CD4-positive, alpha-beta memory T cell (primary cell): ENCODE results near the gene CCDC70. TPM values are rescaled to one million over a fixed set of nuclear protein-coding genes. Genes with fewer than 3 reads are reported as not detected.
A peak's percentile ranks its signal among the peaks of the same experiment; 100 is the strongest.

Experiments used
- CTCF ChIA-PET: fragments of 350-600 bp; sonication (Branson Sonifier 250); formaldehyde crosslinking; loops from one replicate; lab custom pipeline; 2021; ENCODE audit warnings: inconsistent platforms; ENCODE audit not compliant: partially characterized antibody; lab: Charles Lee
- POLR2A ChIA-PET: fragments of 350-600 bp; sonication (Branson Sonifier 250); formaldehyde crosslinking; loops from one replicate; lab custom pipeline; 2021; ENCODE audit not compliant: partially characterized antibody; lab: Charles Lee
- DNase-seq, 5 donors: peaks; one replicate each; pipeline versions ENCODE4 v3.0.0 to v3.0.0-alpha.2; 2020 to 2022; ENCODE audit warnings: mixed read lengths in 1 of 5
- H3K27ac ChIP-seq: one replicate; pipeline ENCODE4 v1.7.0; 2013; ENCODE audit warnings: low read depth, low read length
- H3K27me3 ChIP-seq: 2 replicates; pipeline ENCODE4 v1.7.0; 2013; ENCODE audit warnings: mild to moderate bottlenecking, low read length, moderate library complexity; ENCODE audit not compliant: insufficient read depth
- H3K36me3 ChIP-seq: 2 replicates; pipeline ENCODE4 v1.7.0; 2013; ENCODE audit warnings: mild to moderate bottlenecking, low read length, moderate library complexity; ENCODE audit not compliant: insufficient read depth
- H3K4me1 ChIP-seq: 2 replicates; pipeline ENCODE4 v1.7.0; 2013; ENCODE audit warnings: mild to moderate bottlenecking, low read length, moderate library complexity; ENCODE audit not compliant: insufficient read depth
- H3K4me3 ChIP-seq, 2 donors: one replicate each; pipeline ENCODE4 v1.7.0; 2013; ENCODE audit warnings: low read length in 2 of 2, mild to moderate bottlenecking in 1 of 2
- H3K9me3 ChIP-seq, 2 donors: one replicate each; pipeline ENCODE4 v1.7.0; 2013; ENCODE audit warnings: low read length in 2 of 2, control low read depth in 1 of 2; ENCODE audit not compliant: control insufficient read depth in 1 of 2
- H3K27ac Mint-ChIP-seq, 7 donors: one replicate each; pipeline ENCODE4 v1.8.0; 2020 to 2021; ENCODE audit warnings: mixed read lengths in 7 of 7, mild to moderate bottlenecking in 6 of 7, inconsistent platforms in 3 of 7, moderate library complexity in 3 of 7
- H3K27me3 Mint-ChIP-seq, 2 donors: one replicate each; pipeline ENCODE4 v1.8.0; 2020 to 2021; ENCODE audit warnings: mixed read lengths in 2 of 2
- H3K36me3 Mint-ChIP-seq, 2 donors: one replicate each; pipeline ENCODE4 v1.8.0; 2020 to 2021; ENCODE audit warnings: mixed read lengths in 2 of 2, inconsistent platforms in 1 of 2, mild to moderate bottlenecking in 1 of 2
- H3K4me1 Mint-ChIP-seq, 4 donors: one replicate each; pipeline ENCODE4 v1.8.0; 2020 to 2021; ENCODE audit warnings: mixed read lengths in 4 of 4, mild to moderate bottlenecking in 1 of 4
- H3K4me3 Mint-ChIP-seq, 8 donors: one replicate each; pipeline ENCODE4 v1.8.0; 2020 to 2021; ENCODE audit warnings: mixed read lengths in 8 of 8, mild to moderate bottlenecking in 7 of 8, moderate library complexity in 6 of 8, inconsistent platforms in 3 of 8
- H3K9me3 Mint-ChIP-seq, 8 donors: one replicate each; pipeline ENCODE4 v1.8.0; 2020 to 2021; ENCODE audit warnings: mixed read lengths in 8 of 8, mild to moderate bottlenecking in 5 of 8, inconsistent platforms in 3 of 8, moderate library complexity in 1 of 8
- intact Hi-C: fragments of 100-400 bp; cut with micrococcal nuclease; formaldehyde crosslinking; loops from one replicate; pipeline ENCODE4 v1.15.1; 2023
- polyA plus RNA-seq, 2 donors: library from polyadenylated mRNA; unstranded; fragments of 300-500 nt; fragmentation: Illumina TruSeq; gene quantifications; one replicate each; pipeline ENCODE4 v1.2.3, GENCODE V29; 2021
- total RNA-seq, 2 experiments: library from RNA; stranded (reverse); gene quantifications; one replicate each; pipeline ENCODE4 v1.2.3, GENCODE V29; 2021

Gene CCDC70
- total and polyA plus RNA-seq, 4 experiments from 2014 or later, result not detected

DNA sequence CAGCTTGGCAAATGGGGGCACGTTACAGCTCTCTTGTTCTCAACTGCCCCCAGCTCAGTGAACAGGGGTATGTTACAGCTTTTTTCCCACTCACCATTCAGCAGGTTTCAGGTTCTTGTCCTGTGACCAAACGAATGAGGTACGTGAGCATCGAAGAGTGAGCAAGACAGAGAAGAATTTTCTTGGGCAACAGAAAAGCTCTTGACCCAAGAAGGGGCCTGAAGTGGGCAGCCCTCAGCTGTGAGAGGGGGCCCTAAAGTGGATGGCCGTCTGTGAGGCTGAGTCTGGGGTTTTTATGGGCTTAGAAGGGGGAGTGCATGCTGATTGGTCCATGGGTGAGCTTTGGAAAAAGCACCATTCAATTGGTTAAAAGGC is 21.4 kb downstream of the CCDC70 start:
- Histone ChIP-seq H3K4me3 (no peak overlapping the region), H3K9me3 (no peaks in the 10 kb centered on the region), H3K4me1 (no peaks in the 10 kb centered on the region), H3K27ac (no peak overlapping the region), H3K27me3 (no peaks in the 10 kb centered on the region), H3K36me3 (no peaks in the 10 kb centered on the region)
- POLR2A ChIA-PET, result no interaction called here
- intact Hi-C loops, result no loop called here
- DNase-seq, result no peak
- H3K27me3 Mint-ChIP-seq, result peaks cover 2 to 4% of the 10 kb centered on the region in 2 donors
- no peak overlapping the region for H3K4me3 Mint-ChIP-seq
- H3K27ac Mint-ChIP-seq, result no peak overlapping the region
- CTCF ChIA-PET, result no interaction called here
- peaks cover 0 to 22% (median 9%) of the 10 kb centered on the region in 8 donors for H3K9me3 Mint-ChIP-seq
- H3K4me1 Mint-ChIP-seq, result no peaks in the 10 kb centered on the region
- H3K36me3 Mint-ChIP-seq, result peaks cover 1 to 4% of the 10 kb centered on the region in 2 donors

- Mint-ChIP-seq H3K27ac (no peak overlapping the region), H3K4me3 (no peak overlapping the region), H3K27me3 (peaks cover 3 to 6% of the 10 kb centered on the region in 2 donors), H3K9me3 (peaks cover 0 to 22% (median 9%) of the 10 kb centered on the region in 8 donors), H3K4me1 (no peaks in the 10 kb centered on the region), H3K36me3 (peaks cover 1 to 4% of the 10 kb centered on the region in 2 donors)
- CTCF ChIA-PET, result no interaction called here
- POLR2A ChIA-PET, result no interaction called here
- Histone ChIP-seq H3K27me3 (no peaks in the 10 kb centered on the region), H3K4me1 (no peaks in the 10 kb centered on the region), H3K4me3 (no peak overlapping the region), H3K27ac (no peak overlapping the region), H3K36me3 (no peaks in the 10 kb centered on the region), H3K9me3 (no peaks in the 10 kb centered on the region)
- intact Hi-C loops, result no loop called here
- no peak for DNase-seq
Measured at GRCh38 chr13:51885651-51886050, 23.9 kb downstream of the CCDC70 start.

GRCh38 chr13:51887468-51887867 is 25.7 kb downstream of the CCDC70 start:
- no peak overlapping the region for H3K27ac ChIP-seq
- intact Hi-C loops, result no loop called here
- POLR2A ChIA-PET, result no interaction called here

DNA sequence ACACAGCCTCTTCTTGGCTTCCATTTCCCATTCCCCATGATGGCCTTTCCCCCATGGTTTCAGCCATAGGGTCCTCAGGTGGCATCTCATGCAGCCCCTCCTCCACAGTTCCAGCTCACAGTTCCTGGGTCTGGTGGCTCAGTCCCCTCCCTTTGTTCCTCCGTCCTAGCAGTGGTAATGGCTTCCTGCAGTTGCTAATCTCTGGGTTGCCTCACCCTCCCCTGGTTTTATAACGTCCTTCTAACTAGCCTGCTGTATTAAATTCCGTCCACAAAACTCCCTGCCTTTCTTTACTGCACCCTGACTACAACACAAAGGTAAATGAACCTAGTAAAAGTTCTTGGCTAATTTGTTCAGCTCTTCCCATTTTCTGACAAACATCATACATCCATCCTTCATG is 30.9 kb downstream of the CCDC70 start:
- POLR2A ChIA-PET, result no interaction called here
- Histone ChIP-seq H3K4me1 (no peaks in the 10 kb centered on the region), H3K36me3 (no peaks in the 10 kb centered on the region), H3K27ac (no peak overlapping the region), H3K27me3 (no peaks in the 10 kb centered on the region), H3K9me3 (no peaks in the 10 kb centered on the region), H3K4me3 (no peak overlapping the region)
- no peak overlapping the region for H3K4me3 Mint-ChIP-seq
- intact Hi-C loops, result no loop called here
- no peaks in the 10 kb centered on the region for H3K36me3 Mint-ChIP-seq
- no peak overlapping the region for H3K27ac Mint-ChIP-seq
- H3K27me3 Mint-ChIP-seq, result peaks cover 3 to 20% of the 10 kb centered on the region in 2 donors
- H3K9me3 Mint-ChIP-seq, result no peaks in the 10 kb centered on the region
- no peak for DNase-seq
- CTCF ChIA-PET, result interaction anchor here (5.7 kb wide), 1 partner anchor 235 kb away, joined by 59 read pairs; the partner anchor contains the start of gene NEK5
- H3K4me1 Mint-ChIP-seq, result peaks cover 0 to 4% (median 1%) of the 10 kb centered on the region in 4 donors

More at GRCh38 chr13:51887468-51887867, 25.7 kb downstream of the CCDC70 start:
- H3K4me3 ChIP-seq, result no peak overlapping the region
- Mint-ChIP-seq H3K27ac (no peak overlapping the region), H3K4me3 (no peak overlapping the region), H3K4me1 (no peaks in the 10 kb centered on the region), H3K36me3 (no peaks in the 10 kb centered on the region), H3K9me3 (peaks cover 0 to 9% (median 2%) of the 10 kb centered on the region in 8 donors), H3K27me3 (peaks cover 6% of the 10 kb centered on the region in 2 donors)
- no peaks in the 10 kb centered on the region for H3K27me3 ChIP-seq
- DNase-seq, result no peak
- H3K36me3 ChIP-seq, result no peaks in the 10 kb centered on the region
- no peaks in the 10 kb centered on the region for H3K4me1 ChIP-seq
- CTCF ChIA-PET, result no interaction called here
- H3K9me3 ChIP-seq, result no peaks in the 10 kb centered on the region

DNA sequence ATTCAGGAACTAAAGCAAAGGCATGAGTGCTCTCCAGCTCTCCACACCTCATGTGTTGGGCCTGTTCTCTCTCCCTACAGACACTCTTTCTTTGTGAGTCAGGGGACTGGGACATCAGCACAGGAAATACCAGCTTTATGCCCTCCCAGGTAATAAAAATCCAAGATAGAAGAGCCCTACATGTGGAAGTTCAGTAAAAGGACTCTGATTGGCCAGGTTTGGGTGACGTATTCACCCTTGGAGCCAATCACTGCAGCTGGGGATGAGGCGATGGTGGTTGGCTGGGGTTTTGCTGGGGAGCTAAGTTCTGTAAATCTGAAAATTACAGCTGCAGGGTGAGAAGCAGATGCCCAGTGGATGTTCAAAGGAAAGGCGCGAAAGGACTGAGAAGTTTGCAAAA is 32.5 kb downstream of the CCDC70 start:
- no peaks in the 10 kb centered on the region for H3K9me3 ChIP-seq
- Mint-ChIP-seq H3K36me3 (no peaks in the 10 kb centered on the region), H3K4me1 (peaks cover 0 to 4% (median 1%) of the 10 kb centered on the region in 4 donors), H3K27me3 (peaks cover 3 to 20% of the 10 kb centered on the region in 2 donors), H3K27ac (no peak overlapping the region), H3K4me3 (no peak overlapping the region), H3K9me3 (no peaks in the 10 kb centered on the region)
- no peaks in the 10 kb centered on the region for H3K4me1 ChIP-seq
- no peaks in the 10 kb centered on the region for H3K27me3 ChIP-seq
- CTCF ChIA-PET, result interaction anchor here (0.7 to 5.7 kb wide), 3 partner anchors 80 to 233 kb away, joined by 3 to 59 read pairs (median 3); partner anchors contain the start of gene NEK5
- POLR2A ChIA-PET, result no interaction called here
- DNase-seq, result no peak
- H3K4me3 ChIP-seq, result no peak overlapping the region
- intact Hi-C loops, result no loop called here
- no peak overlapping the region for H3K27ac ChIP-seq
- H3K36me3 ChIP-seq, result no peaks in the 10 kb centered on the region

DNA sequence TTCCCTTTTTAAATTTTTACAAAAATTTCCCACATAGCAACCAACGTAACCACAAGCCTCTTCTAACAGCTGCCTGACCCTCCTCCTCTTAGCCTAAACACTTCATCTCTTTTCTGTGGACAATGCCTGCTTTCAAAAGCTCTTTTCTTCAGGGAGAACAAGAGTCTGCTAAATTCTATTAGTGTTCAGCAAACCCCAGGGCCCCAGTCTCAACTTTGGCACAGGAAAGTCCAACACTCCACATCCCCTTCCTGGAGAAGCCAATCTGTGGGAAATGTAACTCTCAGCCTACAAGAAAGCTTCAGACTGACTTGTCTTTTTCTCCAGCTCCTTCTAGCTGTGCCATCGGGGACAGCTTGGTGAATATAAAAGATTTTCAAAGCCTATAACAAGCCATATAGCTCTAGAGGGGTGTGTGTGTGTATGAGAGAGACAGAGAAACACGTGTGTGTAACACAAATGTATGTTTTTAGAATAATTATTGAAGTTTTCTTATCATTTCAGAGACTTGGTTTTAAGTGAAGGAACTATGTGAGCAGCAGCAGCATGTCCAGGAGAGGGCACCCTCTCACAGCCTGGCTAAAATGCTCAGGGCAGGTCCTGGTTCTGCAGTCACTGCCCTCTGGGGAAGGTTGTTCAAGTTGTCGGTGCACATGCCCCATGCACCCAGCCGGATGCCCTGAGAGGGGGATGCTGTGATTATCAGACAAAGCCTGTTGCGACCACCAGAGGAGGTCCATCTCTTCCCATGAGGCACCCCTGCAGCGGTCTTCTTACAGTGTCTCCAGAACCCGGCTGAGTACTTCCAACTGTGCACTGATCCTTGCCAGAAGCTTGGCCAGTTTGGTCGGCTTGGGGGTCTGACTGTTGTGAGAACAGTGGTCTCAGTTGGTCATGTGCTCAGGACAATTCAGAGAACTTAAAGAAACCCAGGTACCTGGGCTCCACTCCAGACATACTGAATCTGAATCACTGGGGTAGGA is 34.4 kb downstream of the CCDC70 start:
- H3K4me1 Mint-ChIP-seq, result peaks cover 0 to 4% (median 1%) of the 10 kb centered on the region in 4 donors
- Histone ChIP-seq H3K36me3 (no peaks in the 10 kb centered on the region), H3K4me3 (no peak overlapping the region), H3K4me1 (no peaks in the 10 kb centered on the region), H3K9me3 (no peaks in the 10 kb centered on the region), H3K27me3 (no peaks in the 10 kb centered on the region), H3K27ac (no peak overlapping the region)
- no peak overlapping the region for H3K27ac Mint-ChIP-seq
- H3K9me3 Mint-ChIP-seq, result no peaks in the 10 kb centered on the region
- ChIA-PET POLR2A (interaction anchor here (0.6 kb wide), 1 partner anchor 120 kb away, joined by 3 read pairs; no protein-coding TSS in a partner anchor), CTCF (interaction anchor here (0.8 to 5.7 kb wide), 10 partner anchors 11 to 260 kb away, joined by 3 to 59 read pairs (median 3); partner anchors contain the start of genes ALG11 and NEK5)
- H3K4me3 Mint-ChIP-seq, result no peak overlapping the region
- peak in 4 of 5 donors; percentile 38 to 47 (median 42) for DNase-seq
- peaks cover 1 to 17% of the 10 kb centered on the region in 2 donors for H3K27me3 Mint-ChIP-seq
- intact Hi-C loops, result loop anchor here (1.0 to 5.0 kb wide), 2 partner anchors 116 to 231 kb away; partner anchors contain the start of genes ALG11 and ATP7B
- H3K36me3 Mint-ChIP-seq, result no peaks in the 10 kb centered on the region

- Mint-ChIP-seq H3K4me1 (peaks cover 8 to 11% (median 9%) of the 10 kb centered on the region in 4 donors), H3K27me3 (peaks cover 0 to 8% of the 10 kb centered on the region in 2 donors), H3K4me3 (no peak overlapping the region), H3K36me3 (no peaks in the 10 kb centered on the region), H3K9me3 (no peaks in the 10 kb centered on the region), H3K27ac (no peak overlapping the region)
- DNase-seq, result no peak
- no peaks in the 10 kb centered on the region for H3K36me3 ChIP-seq
- intact Hi-C loops, result no loop called here
- no peak overlapping the region for H3K4me3 ChIP-seq
- CTCF ChIA-PET, result no interaction called here
- POLR2A ChIA-PET, result no interaction called here
- no peaks in the 10 kb centered on the region for H3K9me3 ChIP-seq
- no peaks in the 10 kb centered on the region for H3K4me1 ChIP-seq
- no peaks in the 10 kb centered on the region for H3K27me3 ChIP-seq
- H3K27ac ChIP-seq, result no peak overlapping the region
Measured at GRCh38 chr13:51900471-51900870, 38.7 kb downstream of the CCDC70 start.
